K562 (cell line): ENCODE data around the gene AIFM1. TPM values are rescaled to one million over a fixed set of nuclear protein-coding genes. Genes with fewer than 3 reads are reported as not detected.

Experiments used
- ELF1 ChIP-seq: fragments of 200-800 bp; sonication (Bioruptor generic); IDR thresholded peaks from 2 replicates; pipeline ENCODE4 v1.6.1; 2016; ENCODE audit warnings: missing genetic modification characterization, missing compliant biosample characterization
- FIP1L1 ChIP-seq: fragments of 200-400 bp; formaldehyde crosslinking; IDR thresholded peaks from 2 replicates; pipeline ENCODE4 v1.6.1; 2018; ENCODE audit warnings: mild to moderate bottlenecking, low read depth, low read length; ENCODE audit not compliant: poor library complexity, severe bottlenecking
- HLTF ChIP-seq: fragments of 450-650 bp; IDR thresholded peaks from 2 replicates; pipeline ENCODE4 v1.6.1; 2016
- POLR2G ChIP-seq: fragments of 200-400 bp; formaldehyde crosslinking; IDR thresholded peaks from 2 replicates; pipeline ENCODE4 v1.6.1; 2017; ENCODE audit warnings: low read depth, mild to moderate bottlenecking, antibody characterized with exemption, low read length, moderate library complexity
- SMARCA5 ChIP-seq: fragments of 450-650 bp; IDR thresholded peaks from 2 replicates; pipeline ENCODE4 v1.6.1; 2016
- SREBF1 ChIP-seq: fragments of 150-350 bp; IDR thresholded peaks from 2 replicates; pipeline ENCODE4 v1.6.1; 2014; ENCODE audit warnings: antibody characterized with exemption, low read depth, low read length, borderline replicate concordance
- SRSF7 ChIP-seq: fragments of 200-400 bp; formaldehyde crosslinking; optimal IDR thresholded peaks from 2 replicates; pipeline ENCODE3; 2017; ENCODE audit warnings: mild to moderate bottlenecking, low read depth, low read length
- ZFP30 ChIP-seq: fragments of 250-450 bp; sonication (Bioruptor Pico); IDR thresholded peaks from 2 replicates; pipeline ENCODE4 v1.8.0; 2022; ENCODE audit warnings: moderate library complexity, mild to moderate bottlenecking, inconsistent platforms, borderline replicate concordance
- ZNF140 ChIP-seq: fragments of 250-450 bp; sonication (Bioruptor Pico); IDR thresholded peaks from 2 replicates; pipeline ENCODE4 v1.8.0; 2021; ENCODE audit warnings: moderate library complexity, mild to moderate bottlenecking, inconsistent platforms
- ZNF584 ChIP-seq: fragments of 200-800 bp; sonication (Bioruptor generic); IDR thresholded peaks from 2 replicates; pipeline ENCODE4 v1.6.1; 2016; ENCODE audit warnings: low read depth, mild to moderate bottlenecking, missing genetic modification characterization, missing compliant biosample characterization
- polyA plus RNA-seq, 8 experiments: library from polyadenylated mRNA; depleted of rRNA in 4 of 8; stranded (reverse) in 5 of 8; unstranded in 3 of 8; fragments of >200 nt; fragmentation: Nextera tagmentation in 2 of 8; fragmentation: Illumina TruSeq in 1 of 8; extraction: Ambion mirVana in 2 of 8; extraction: Trizol in 1 of 8; gene quantifications; 2 replicates each; pipeline versions ENCODE4 v1.2.1 to v1.2.3, GENCODE V29; 2011 to 2014; ENCODE audit warnings: inconsistent platforms in 1 of 8, missing spikeins in 1 of 8
- total RNA-seq, 7 experiments: library from RNA; depleted of rRNA in 6 of 7; stranded (reverse); fragments of >200 nt in 6 of 7; fragmentation: Illumina TruSeq in 2 of 7; extraction: Trizol in 2 of 7; gene quantifications; 2 replicates each; pipeline versions ENCODE4 v1.2.1 to v1.2.3, GENCODE V29; 2011 to 2021; ENCODE audit warnings: low replicate concordance in 1 of 7
- TF ChIP-seq, protein P1 (sequence below): sonication (generic); formaldehyde crosslinking; IDR thresholded peaks from 2 replicates; pipeline ENCODE4 v1.8.1; 2023; ENCODE audit warnings: mild to moderate bottlenecking, missing genetic modification reagents
- TF ChIP-seq, protein P2 (sequence below), 2 experiments: IDR thresholded peaks in 1 of 2; conservative IDR thresholded peaks in 1 of 2; 2 replicates each; pipeline ENCODE4 v1.6.1; 2016; ENCODE audit warnings: low read depth in 2 of 2, mild to moderate bottlenecking in 1 of 2, missing compliant biosample characterization in 1 of 2, missing genetic modification characterization in 1 of 2, moderate library complexity in 1 of 2
- TF ChIP-seq, protein P3 (sequence below), 2 experiments: fragments of 450-650 bp in 1 of 2; sonication (generic) in 1 of 2; formaldehyde crosslinking in 1 of 2; IDR thresholded peaks; 2 replicates each; pipeline versions ENCODE4 v1.7.1 to v1.9.0; 2016 to 2022; ENCODE audit warnings: inconsistent platforms in 1 of 2, mild to moderate bottlenecking in 1 of 2, missing genetic modification reagents in 1 of 2

AIFM1 gene
- total and polyA plus RNA-seq, 9 of the 15 experiments (the other 6 are each of a cell fraction or from before 2014, with no cell fraction given), result 51.0 to 117 (median 91.2) TPM

DNA sequence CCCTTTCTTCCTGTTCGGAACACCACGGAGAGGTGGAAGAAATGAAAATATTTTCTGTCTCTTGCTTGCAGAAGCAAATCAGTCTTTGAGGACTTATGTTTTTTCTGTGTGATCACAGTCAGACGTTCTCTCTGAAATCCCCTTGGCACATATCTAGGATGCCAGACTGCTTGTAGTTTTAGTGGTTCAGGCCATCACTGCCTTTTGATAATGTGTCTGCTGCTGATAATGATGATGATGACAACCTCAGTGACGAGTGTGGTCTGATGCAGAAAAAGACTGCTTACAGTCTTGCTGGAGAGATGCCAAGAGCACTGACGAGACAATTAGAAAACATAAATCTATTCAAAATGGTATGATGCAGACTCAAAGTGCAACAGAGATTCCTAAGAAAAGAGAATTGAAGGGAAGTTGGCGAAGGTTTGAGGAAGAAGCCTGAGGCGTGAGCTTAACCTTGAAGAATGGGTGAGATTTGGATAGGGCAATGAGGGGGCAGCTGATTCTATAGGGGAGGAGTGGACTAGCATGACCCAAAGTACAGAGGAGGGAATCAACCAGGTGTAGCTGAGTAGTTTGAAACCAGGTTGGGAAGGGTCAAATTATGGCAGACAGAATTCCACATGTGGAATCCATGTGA lies 14.1 kb upstream of the AIFM1 start (continued):
- TF ChIP-seq, protein P1, sequence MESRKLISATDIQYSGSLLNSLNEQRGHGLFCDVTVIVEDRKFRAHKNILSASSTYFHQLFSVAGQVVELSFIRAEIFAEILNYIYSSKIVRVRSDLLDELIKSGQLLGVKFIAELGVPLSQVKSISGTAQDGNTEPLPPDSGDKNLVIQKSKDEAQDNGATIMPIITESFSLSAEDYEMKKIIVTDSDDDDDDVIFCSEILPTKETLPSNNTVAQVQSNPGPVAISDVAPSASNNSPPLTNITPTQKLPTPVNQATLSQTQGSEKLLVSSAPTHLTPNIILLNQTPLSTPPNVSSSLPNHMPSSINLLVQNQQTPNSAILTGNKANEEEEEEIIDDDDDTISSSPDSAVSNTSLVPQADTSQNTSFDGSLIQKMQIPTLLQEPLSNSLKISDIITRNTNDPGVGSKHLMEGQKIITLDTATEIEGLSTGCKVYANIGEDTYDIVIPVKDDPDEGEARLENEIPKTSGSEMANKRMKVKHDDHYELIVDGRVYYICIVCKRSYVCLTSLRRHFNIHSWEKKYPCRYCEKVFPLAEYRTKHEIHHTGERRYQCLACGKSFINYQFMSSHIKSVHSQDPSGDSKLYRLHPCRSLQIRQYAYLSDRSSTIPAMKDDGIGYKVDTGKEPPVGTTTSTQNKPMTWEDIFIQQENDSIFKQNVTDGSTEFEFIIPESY (CRISPR knock-in tag), result no peak
- no peak for TF ChIP-seq ZNF140 (CRISPR knock-in tag)
- TF ChIP-seq ZFP30 (CRISPR knock-in tag), result no peak
- no peak for TF ChIP-seq FIP1L1
- TF ChIP-seq, protein P2, sequence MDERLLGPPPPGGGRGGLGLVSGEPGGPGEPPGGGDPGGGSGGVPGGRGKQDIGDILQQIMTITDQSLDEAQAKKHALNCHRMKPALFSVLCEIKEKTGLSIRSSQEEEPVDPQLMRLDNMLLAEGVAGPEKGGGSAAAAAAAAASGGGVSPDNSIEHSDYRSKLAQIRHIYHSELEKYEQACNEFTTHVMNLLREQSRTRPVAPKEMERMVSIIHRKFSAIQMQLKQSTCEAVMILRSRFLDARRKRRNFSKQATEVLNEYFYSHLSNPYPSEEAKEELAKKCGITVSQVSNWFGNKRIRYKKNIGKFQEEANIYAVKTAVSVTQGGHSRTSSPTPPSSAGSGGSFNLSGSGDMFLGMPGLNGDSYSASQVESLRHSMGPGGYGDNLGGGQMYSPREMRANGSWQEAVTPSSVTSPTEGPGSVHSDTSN (CRISPR knock-in tag; IDR thresholded peaks at IDR 0.05; ENCODE audit: low read depth), result no peak
- TF ChIP-seq, protein P2 (tag; conservative IDR thresholded peaks at IDR 0.05; ENCODE audit: low read depth), result peak; percentile 98
- no peak for TF ChIP-seq SRSF7
- no peak for TF ChIP-seq SMARCA5
- TF ChIP-seq, protein P3, sequence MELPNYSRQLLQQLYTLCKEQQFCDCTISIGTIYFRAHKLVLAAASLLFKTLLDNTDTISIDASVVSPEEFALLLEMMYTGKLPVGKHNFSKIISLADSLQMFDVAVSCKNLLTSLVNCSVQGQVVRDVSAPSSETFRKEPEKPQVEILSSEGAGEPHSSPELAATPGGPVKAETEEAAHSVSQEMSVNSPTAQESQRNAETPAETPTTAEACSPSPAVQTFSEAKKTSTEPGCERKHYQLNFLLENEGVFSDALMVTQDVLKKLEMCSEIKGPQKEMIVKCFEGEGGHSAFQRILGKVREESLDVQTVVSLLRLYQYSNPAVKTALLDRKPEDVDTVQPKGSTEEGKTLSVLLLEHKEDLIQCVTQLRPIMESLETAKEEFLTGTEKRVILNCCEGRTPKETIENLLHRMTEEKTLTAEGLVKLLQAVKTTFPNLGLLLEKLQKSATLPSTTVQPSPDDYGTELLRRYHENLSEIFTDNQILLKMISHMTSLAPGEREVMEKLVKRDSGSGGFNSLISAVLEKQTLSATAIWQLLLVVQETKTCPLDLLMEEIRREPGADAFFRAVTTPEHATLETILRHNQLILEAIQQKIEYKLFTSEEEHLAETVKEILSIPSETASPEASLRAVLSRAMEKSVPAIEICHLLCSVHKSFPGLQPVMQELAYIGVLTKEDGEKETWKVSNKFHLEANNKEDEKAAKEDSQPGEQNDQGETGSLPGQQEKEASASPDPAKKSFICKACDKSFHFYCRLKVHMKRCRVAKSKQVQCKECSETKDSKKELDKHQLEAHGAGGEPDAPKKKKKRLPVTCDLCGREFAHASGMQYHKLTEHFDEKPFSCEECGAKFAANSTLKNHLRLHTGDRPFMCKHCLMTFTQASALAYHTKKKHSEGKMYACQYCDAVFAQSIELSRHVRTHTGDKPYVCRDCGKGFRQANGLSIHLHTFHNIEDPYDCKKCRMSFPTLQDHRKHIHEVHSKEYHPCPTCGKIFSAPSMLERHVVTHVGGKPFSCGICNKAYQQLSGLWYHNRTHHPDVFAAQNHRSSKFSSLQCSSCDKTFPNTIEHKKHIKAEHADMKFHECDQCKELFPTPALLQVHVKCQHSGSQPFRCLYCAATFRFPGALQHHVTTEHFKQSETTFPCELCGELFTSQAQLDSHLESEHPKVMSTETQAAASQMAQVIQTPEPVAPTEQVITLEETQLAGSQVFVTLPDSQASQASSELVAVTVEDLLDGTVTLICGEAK (IDR thresholded peaks at IDR 0.05), result no peak
- TF ChIP-seq, protein P3 (CRISPR knock-in tag; IDR thresholded peaks at IDR 0.05), result no peak
- TF ChIP-seq POLR2G, result no peak
- no peak for TF ChIP-seq SREBF1
- TF ChIP-seq HLTF, result peak; percentile 90; the same call in 1 of the 2 replicates
- TF ChIP-seq ELF1 (tag), result no peak
- TF ChIP-seq ZNF584 (CRISPR knock-in tag), result 0 out of 2 replicates have a peak, but pooled peaks have one; percentile 43
